Measurements from ENCODE around the gene BMP5. TPM values are rescaled to one million over a fixed set of nuclear protein-coding genes. Genes with fewer than 3 reads are reported as not detected.

The BMP5 gene
- polyA plus RNA-seq, 3 donors: not detected

- Mint-ChIP-seq H3K4me1 (no peaks in the 10 kb centered on the region), H3K27me3 (ENCODE audit: low read depth in 3 of 3) (no peaks in the 10 kb centered on the region), H3K36me3 (no peaks in the 10 kb centered on the region), H3K27ac (no peak overlapping the region), H3K9me3 (no peaks in the 10 kb centered on the region), H3K4me3 (no peak overlapping the region)
- Histone ChIP-seq H3K9me3 (replicated peaks in 1 of 2; ENCODE audit: control insufficient read depth in 1 of 2, insufficient read depth in 1 of 2, low read length in 2 of 2) (no peaks in the 10 kb centered on the region), H3K79me2 (ENCODE audit: insufficient read depth, low read length) (no peaks in the 10 kb centered on the region), H3K27ac (ENCODE audit: low read depth in 1 of 2, low read length in 2 of 2) (no peak overlapping the region), H2AFZ (ENCODE audit: insufficient read depth, low read depth, low read length, poor library complexity, severe bottlenecking) (no peak overlapping the region), H3K4me2 (replicated peaks; ENCODE audit: extremely low read depth, low read length, poor library complexity, severe bottlenecking) (no peak overlapping the region), H3K9ac (ENCODE audit: insufficient read depth, low read length, poor library complexity, severe bottlenecking) (no peak overlapping the region), H3K27me3 (ENCODE audit: control insufficient read depth in 2 of 2, insufficient read depth in 2 of 2, low read length in 2 of 2) (no peaks in the 10 kb centered on the region), H3K4me1 (ENCODE audit: control insufficient read depth in 1 of 2, insufficient read depth in 2 of 2, low read length in 2 of 2) (no peaks in the 10 kb centered on the region), H3K36me3 (replicated peaks in 1 of 2; ENCODE audit: control insufficient read depth in 1 of 2, insufficient read depth in 2 of 2, low read length in 2 of 2) (no peaks in the 10 kb centered on the region), H3K4me3 (replicated peaks in 1 of 3; ENCODE audit: low read depth in 2 of 3, low read length in 3 of 3) (no peak overlapping the region), H4K20me1 (ENCODE audit: insufficient read depth, low read length) (no peaks in the 10 kb centered on the region)
- intact Hi-C loops (cut with micrococcal nuclease): no loop called here
- no peak for TF ChIP-seq CTCF (IDR thresholded peaks at IDR 0.05)
- DNase-seq: no peak
These were observed 49.9 kb downstream of the BMP5 start for GRCh38 chr6:55825402-55826051.

- Mint-ChIP-seq H3K4me1 (no peaks in the 10 kb centered on the region), H3K36me3 (no peaks in the 10 kb centered on the region), H3K27me3 (ENCODE audit: low read depth in 3 of 3) (no peaks in the 10 kb centered on the region), H3K9me3 (no peaks in the 10 kb centered on the region), H3K27ac (no peak overlapping the region), H3K4me3 (no peak overlapping the region)
- Histone ChIP-seq H3K79me2 (ENCODE audit: insufficient read depth, low read length) (no peaks in the 10 kb centered on the region), H3K36me3 (replicated peaks in 1 of 2; ENCODE audit: control insufficient read depth in 1 of 2, insufficient read depth in 2 of 2, low read length in 2 of 2) (no peaks in the 10 kb centered on the region), H3K9ac (ENCODE audit: insufficient read depth, low read length, poor library complexity, severe bottlenecking) (no peak overlapping the region), H4K20me1 (ENCODE audit: insufficient read depth, low read length) (no peaks in the 10 kb centered on the region), H3K4me3 (replicated peaks in 1 of 3; ENCODE audit: low read depth in 2 of 3, low read length in 3 of 3) (no peak overlapping the region), H3K27me3 (ENCODE audit: control insufficient read depth in 2 of 2, insufficient read depth in 2 of 2, low read length in 2 of 2) (no peaks in the 10 kb centered on the region), H2AFZ (ENCODE audit: insufficient read depth, low read depth, low read length, poor library complexity, severe bottlenecking) (no peak overlapping the region), H3K4me2 (replicated peaks; ENCODE audit: extremely low read depth, low read length, poor library complexity, severe bottlenecking) (no peak overlapping the region), H3K27ac (ENCODE audit: low read depth in 1 of 2, low read length in 2 of 2) (no peak overlapping the region), H3K4me1 (ENCODE audit: control insufficient read depth in 1 of 2, insufficient read depth in 2 of 2, low read length in 2 of 2) (no peaks in the 10 kb centered on the region), H3K9me3 (replicated peaks in 1 of 2; ENCODE audit: control insufficient read depth in 1 of 2, insufficient read depth in 1 of 2, low read length in 2 of 2) (no peaks in the 10 kb centered on the region)
- DNase-seq: no peak
- intact Hi-C loops (cut with micrococcal nuclease): no loop called here
- no CpG with 5 or more reads among the region's 2 CpGs for WGBS (ENCODE audit: insufficient coverage)
- no peak for TF ChIP-seq CTCF (IDR thresholded peaks at IDR 0.05)
These were observed 52.6 kb downstream of the BMP5 start for GRCh38 chr6:55822815-55823214.

All from CD14-positive monocyte (primary cell).